NCI-H345 treated with DMSO at 0.1 percent for 48 hours (cell line): ENCODE measurements around the gene RGS19.

Experiments used
- DNase-seq: peaks from one replicate; lab custom pipeline; 2025; ENCODE audit not compliant: unreplicated experiment; lab: John Stamatoyannopoulos, UW

RGS19 gene

GRCh38 chr20:64037199-64037497, 42.2 kb downstream of the RGS19 start:
- DNase-seq = no peak

GRCh38 chr20:64036346-64037198, 42.7 kb downstream of the RGS19 start:
- DNase-seq = no peak

GRCh38 chr20:64035933-64036345, 43.4 kb downstream of the RGS19 start, which contains the start of gene C20orf204:
TSS of gene C20orf204 (plus strand) at chr20:64036182. CDS start at chr20:64036324, 142 bp downstream.
- no peak for DNase-seq

GRCh38 chr20:64035066-64035932, 44.0 kb downstream of the RGS19 start:
- no peak for DNase-seq

GRCh38 chr20:64033981-64034493, 45.3 kb downstream of the RGS19 start:
- no peak for DNase-seq

GRCh38 chr20:64032706-64033624, 46.4 kb downstream of the RGS19 start:
- DNase-seq = no peak

GRCh38 chr20:64031822-64032314, 47.5 kb downstream of the RGS19 start:
- DNase-seq = no peak

GRCh38 chr20:64030371-64031134, 48.8 kb downstream of the RGS19 start:
- DNase-seq = no peak

GRCh38 chr20:64029293-64030117, 49.8 kb downstream of the RGS19 start:
- DNase-seq = no peak

GRCh38 chr20:64027981-64028685, 51.2 kb downstream of the RGS19 start:
- no peak for DNase-seq

GRCh38 chr20:64025826-64026412, 53.4 kb downstream of the RGS19 start:
- DNase-seq = no peak

GRCh38 chr20:64025101-64025825, 54.1 kb downstream of the RGS19 start:
- DNase-seq = no peak

- no peak for DNase-seq
Observed at GRCh38 chr20:64024141-64024990, 55.0 kb downstream of the RGS19 start.

- no peak for DNase-seq
Observed at GRCh38 chr20:64023361-64024140, 55.8 kb downstream of the RGS19 start.
